PFSK-1 (cell line): ENCODE measurements around the gene PIWIL4.

Experiments used
- FOXP2 ChIP-seq: optimal IDR thresholded peaks from 2 replicates; pipeline ENCODE3; 2011; ENCODE audit warnings: borderline replicate concordance, control low read depth, inconsistent platforms; ENCODE audit not compliant: insufficient read depth; ENCODE audit errors: extremely low read length, extremely low read depth
- POLR2AphosphoS5 ChIP-seq: IDR thresholded peaks from 2 replicates; pipeline ENCODE4 v1.6.1; 2012; ENCODE audit warnings: low read depth, mild to moderate bottlenecking, control low read depth, low read length, moderate library complexity
- REST ChIP-seq, 2 experiments: IDR thresholded peaks; 2 replicates each; pipeline versions ENCODE4 v1.6.1 to v1.8.0; 2011 to 2012; ENCODE audit warnings: low read depth in 2 of 2, low read length in 2 of 2, control low read depth in 1 of 2, inconsistent platforms in 1 of 2, mild to moderate bottlenecking in 1 of 2, moderate library complexity in 1 of 2; ENCODE audit not compliant: insufficient read depth in 1 of 2
- SIN3A ChIP-seq: IDR thresholded peaks from 2 replicates; pipeline ENCODE4 v1.6.1; 2012; ENCODE audit warnings: mild to moderate bottlenecking, low read length, moderate library complexity, borderline replicate concordance; ENCODE audit not compliant: insufficient read depth
- TAF1 ChIP-seq: IDR thresholded peaks from 2 replicates; pipeline ENCODE4 v1.6.1; 2012; ENCODE audit warnings: low read length, control low read depth, borderline replicate concordance; ENCODE audit not compliant: insufficient read depth

Gene PIWIL4

GRCh38 chr11:94655956-94656355 is 88.8 kb downstream of the PIWIL4 start:
- no peak for TF ChIP-seq FOXP2
- TF ChIP-seq POLR2AphosphoS5: no peak
- TF ChIP-seq TAF1: no peak
- no peak for TF ChIP-seq SIN3A
- no peak for TF ChIP-seq REST (IDR thresholded peaks at IDR 0.05; ENCODE audit: insufficient read depth in 1 of 2, low read depth in 2 of 2, low read length in 2 of 2)

GRCh38 chr11:94656968-94657367 is 89.8 kb downstream of the PIWIL4 start:
- TF ChIP-seq REST (IDR thresholded peaks at IDR 0.05; ENCODE audit: insufficient read depth in 1 of 2, low read depth in 2 of 2, low read length in 2 of 2): no peak
- no peak for TF ChIP-seq FOXP2
- TF ChIP-seq SIN3A: no peak
- no peak for TF ChIP-seq POLR2AphosphoS5
- no peak for TF ChIP-seq TAF1

- TF ChIP-seq REST (IDR thresholded peaks at IDR 0.05; ENCODE audit: insufficient read depth in 1 of 2, low read depth in 2 of 2, low read length in 2 of 2) (no peak), SIN3A (no peak), POLR2AphosphoS5 (no peak), FOXP2 (no peak), TAF1 (no peak)
These were observed 90.5 kb downstream of the PIWIL4 start for GRCh38 chr11:94657629-94658028.

- TF ChIP-seq POLR2AphosphoS5: no peak
- TF ChIP-seq FOXP2: no peak
- TF ChIP-seq SIN3A: no peak
- TF ChIP-seq REST (IDR thresholded peaks at IDR 0.05; ENCODE audit: insufficient read depth in 1 of 2, low read depth in 2 of 2, low read length in 2 of 2): no peak
- no peak for TF ChIP-seq TAF1
These were observed 91.2 kb downstream of the PIWIL4 start for GRCh38 chr11:94658386-94658785.

- TF ChIP-seq POLR2AphosphoS5 (no peak), TAF1 (no peak), REST (IDR thresholded peaks at IDR 0.05; ENCODE audit: insufficient read depth in 1 of 2, low read depth in 2 of 2, low read length in 2 of 2) (no peak), SIN3A (no peak), FOXP2 (no peak)
These were observed 91.7 kb downstream of the PIWIL4 start for GRCh38 chr11:94658888-94659287.
